Neural cell (in vitro differentiated cells): Measurements from ENCODE around the gene RNF181.

Source experiments
- CTCF ChIP-seq: fragments of 450-650 bp; IDR thresholded peaks from 2 replicates; pipeline ENCODE4 v1.5.1; 2014; ENCODE audit warnings: antibody characterized with exemption, mild to moderate bottlenecking, moderate library complexity; ENCODE audit not compliant: poor library complexity, severe bottlenecking
- EZH2 ChIP-seq: fragments of 200-600, 300-800 bp; shearing (Covaris generic), sonication (generic); IDR thresholded peaks from 2 replicates; pipeline ENCODE4 v1.6.1; 2014; ENCODE audit warnings: antibody characterized with exemption, low read length, borderline replicate concordance, mild to moderate bottlenecking; ENCODE audit not compliant: insufficient read depth, poor library complexity, severe bottlenecking
- POLR2AphosphoS5 ChIP-seq: IDR thresholded peaks from 2 replicates; pipeline ENCODE4 v1.6.1; 2012
- RAD21 ChIP-seq: fragments of 450-650 bp; conservative IDR thresholded peaks from 2 replicates; pipeline ENCODE4 v1.6.1; 2014; ENCODE audit warnings: antibody characterized with exemption, mild to moderate bottlenecking, moderate library complexity
- SMC3 ChIP-seq: fragments of 450-650 bp; conservative IDR thresholded peaks from 2 replicates; pipeline ENCODE4 v1.6.1; 2014; ENCODE audit warnings: antibody characterized with exemption, mild to moderate bottlenecking, moderate library complexity; ENCODE audit not compliant: poor library complexity
- TAF1 ChIP-seq: IDR thresholded peaks from 2 replicates; pipeline ENCODE4 v1.6.1; 2012; ENCODE audit warnings: low read depth

GRCh38 chr2:85577386-85578242 lies 17.9 kb upstream of the RNF181 start, which contains the start of gene VAMP8:
- no peak for TF ChIP-seq EZH2
- no peak for TF ChIP-seq CTCF
- no peak for TF ChIP-seq POLR2AphosphoS5
- no peak for TF ChIP-seq RAD21
- TF ChIP-seq TAF1: no peak
- no peak for TF ChIP-seq SMC3
